Upper lobe of left lung (tissue), 4 donors: Measurements from ENCODE around the gene CYP2R1.

Experiments used
- CTCF ChIP-seq, 6 experiments: fragments of 450-650 bp in 4 of 6; fragments of 200-600 bp in 2 of 6; sonication (generic) in 2 of 6; IDR thresholded peaks; one replicate each; pipeline ENCODE4 v1.5.1; 2016 to 2019; ENCODE audit warnings: antibody characterized with exemption in 6 of 6
- EP300 ChIP-seq, 4 donors: sonication (generic); formaldehyde crosslinking; IDR thresholded peaks; one replicate each; pipeline ENCODE4 v1.5.1; 2017; ENCODE audit warnings: antibody characterized with exemption in 4 of 4, control low read depth in 2 of 4
- POLR2A ChIP-seq, 4 donors: fragments of 450-650 bp; IDR thresholded peaks; one replicate each; pipeline ENCODE4 v1.5.1; 2016 to 2017; ENCODE audit warnings: antibody characterized with exemption in 4 of 4, mild to moderate bottlenecking in 2 of 4
- POLR2AphosphoS5 ChIP-seq, 2 donors: sonication (generic); formaldehyde crosslinking; IDR thresholded peaks; one replicate each; pipeline ENCODE4 v1.5.1; 2017; ENCODE audit warnings: antibody characterized with exemption in 2 of 2

DNA sequence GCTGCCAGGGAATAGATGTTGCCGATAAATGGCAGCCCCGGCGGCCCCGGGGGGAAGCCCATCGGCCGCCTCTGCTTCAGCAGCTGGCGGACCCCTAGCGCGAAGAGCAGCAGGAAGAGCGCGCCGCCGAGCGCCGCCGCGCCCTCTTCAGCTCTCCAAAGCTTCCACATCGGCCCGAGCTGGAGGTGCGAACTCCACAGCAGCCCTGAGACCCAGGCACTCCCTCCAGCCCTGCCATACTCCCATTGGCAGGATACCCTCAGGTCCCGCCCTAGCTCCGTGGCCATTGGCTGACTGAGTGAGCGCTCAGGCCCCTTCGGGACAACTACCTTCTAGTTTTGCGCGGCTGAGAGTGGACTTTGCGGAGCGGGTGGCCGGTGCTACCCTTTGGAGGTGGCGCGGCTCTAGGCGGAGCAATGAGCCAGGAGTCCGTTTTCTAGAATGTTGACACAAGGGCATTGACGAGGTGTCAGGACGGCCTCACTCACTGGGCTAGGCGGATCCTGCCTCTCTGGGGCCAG is at the start of gene CYP2R1:
- peak in 1 of 6 experiments; percentile 14 for TF ChIP-seq CTCF (IDR thresholded peaks at IDR 0.05)
- peak in 1 of 2 donors; percentile 79 for TF ChIP-seq POLR2AphosphoS5 (IDR thresholded peaks at IDR 0.05)
- no peak for TF ChIP-seq EP300 (IDR thresholded peaks at IDR 0.05)
- TF ChIP-seq POLR2A (IDR thresholded peaks at IDR 0.05) = peak in 2 of 4 donors; percentile 14 to 62
